H9 (cell line): Measurements from ENCODE around the gene AADAT. TPM values are rescaled to one million over a fixed set of nuclear protein-coding genes. Genes with fewer than 3 reads are reported as not detected.

Experiments used
- DNase-seq: peaks from one replicate; pipeline ENCODE4 v3.0.0-alpha.2; 2017
- H2AFZ ChIP-seq: one replicate; pipeline ENCODE4 v1.6.1; 2013; ENCODE audit warnings: mild to moderate bottlenecking, low read length, control low read depth, moderate library complexity
- H2AK5ac ChIP-seq: 2 replicates; pipeline ENCODE4 v1.6.1; 2013; ENCODE audit warnings: low read length, control low read depth, mixed read lengths; ENCODE audit not compliant: insufficient read length
- H2BK120ac ChIP-seq: one replicate; pipeline ENCODE4 v1.6.1; 2013; ENCODE audit warnings: low read depth, mild to moderate bottlenecking, low read length, control low read depth, inconsistent platforms; ENCODE audit not compliant: poor library complexity, severe bottlenecking
- H2BK12ac ChIP-seq: 2 replicates; pipeline ENCODE4 v1.6.1; 2013; ENCODE audit warnings: low read length, control low read depth, mixed read lengths, low read depth; ENCODE audit not compliant: insufficient read length
- H2BK15ac ChIP-seq: 2 replicates; pipeline ENCODE4 v1.6.1; 2013; ENCODE audit warnings: low read depth, low read length, control low read depth
- H2BK20ac ChIP-seq: one replicate; pipeline ENCODE4 v1.6.1; 2013; ENCODE audit warnings: low read depth, mild to moderate bottlenecking, low read length, control low read depth, inconsistent platforms; ENCODE audit not compliant: poor library complexity, severe bottlenecking
- H2BK5ac ChIP-seq: 2 replicates; pipeline ENCODE4 v1.6.1; 2013; ENCODE audit warnings: low read length, control low read depth, mixed read lengths; ENCODE audit not compliant: insufficient read length
- H3K14ac ChIP-seq: 2 replicates; pipeline ENCODE4 v1.6.1; 2013; ENCODE audit warnings: low read length, control low read depth; ENCODE audit not compliant: insufficient read depth
- H3K18ac ChIP-seq: 2 replicates; pipeline ENCODE4 v1.6.1; 2013; ENCODE audit warnings: low read depth, mild to moderate bottlenecking, mixed read lengths, low read length, control low read depth; ENCODE audit not compliant: insufficient read length
- H3K23ac ChIP-seq: 2 replicates; pipeline ENCODE4 v1.6.1; 2013; ENCODE audit warnings: low read length, control low read depth, mixed read lengths, low read depth; ENCODE audit not compliant: insufficient read length
- H3K23me2 ChIP-seq: 2 replicates; pipeline ENCODE4 v1.6.1; 2013; ENCODE audit warnings: low read depth, mild to moderate bottlenecking, mixed read lengths, low read length, control low read depth; ENCODE audit not compliant: insufficient read length, poor library complexity, severe bottlenecking
- H3K27ac ChIP-seq: 2 replicates; pipeline ENCODE4 v1.5.1; 2013; ENCODE audit warnings: low read length, control low read depth, mixed read lengths, low read depth; ENCODE audit not compliant: insufficient read length
- H3K27me3 ChIP-seq: 2 replicates; pipeline ENCODE4 v1.6.1; 2013; ENCODE audit warnings: low read length, control low read depth, inconsistent platforms; ENCODE audit not compliant: insufficient read depth
- H3K4ac ChIP-seq: 2 replicates; pipeline ENCODE4 v1.6.1; 2013; ENCODE audit warnings: low read depth, mild to moderate bottlenecking, control low read depth, inconsistent platforms, low read length, moderate library complexity
- H3K4me1 ChIP-seq: 2 replicates; pipeline ENCODE4 v1.6.1; 2013; ENCODE audit warnings: low read length, control low read depth, inconsistent platforms; ENCODE audit not compliant: insufficient read depth
- H3K4me2 ChIP-seq: 2 replicates; pipeline ENCODE4 v1.6.1; 2013; ENCODE audit warnings: low read length, control low read depth, mixed read lengths; ENCODE audit not compliant: insufficient read length, insufficient read depth
- H3K56ac ChIP-seq: 2 replicates; pipeline ENCODE4 v1.6.1; 2013; ENCODE audit warnings: low read depth, mild to moderate bottlenecking, mixed read lengths, low read length, control low read depth; ENCODE audit not compliant: insufficient read length
- H3K79me1 ChIP-seq: 2 replicates; pipeline ENCODE4 v1.6.1; 2013; ENCODE audit warnings: low read depth, mild to moderate bottlenecking, moderate library complexity, low read length, control low read depth, inconsistent platforms; ENCODE audit not compliant: insufficient read depth, poor library complexity, severe bottlenecking
- H3K79me2 ChIP-seq: 2 replicates; pipeline ENCODE4 v1.6.1; 2013; ENCODE audit warnings: low read length, control low read depth, inconsistent platforms; ENCODE audit not compliant: insufficient read depth
- H3K9ac ChIP-seq: 2 replicates; pipeline ENCODE4 v1.6.1; 2013; ENCODE audit warnings: low read length, control low read depth, mixed read lengths; ENCODE audit not compliant: insufficient read length; ENCODE audit errors: extremely low read depth
- H3K9me3 ChIP-seq: one replicate; pipeline ENCODE4 v1.6.1; 2013; ENCODE audit warnings: low read depth, low read length, inconsistent platforms; ENCODE audit not compliant: control insufficient read depth
- H3T11ph ChIP-seq: one replicate; pipeline ENCODE4 v1.6.1; 2013; ENCODE audit warnings: mild to moderate bottlenecking, low read length, control low read depth, inconsistent platforms
- H4K20me1 ChIP-seq: one replicate; pipeline ENCODE4 v1.6.1; 2013; ENCODE audit not compliant: control insufficient read depth, insufficient read length, insufficient read depth
- H4K5ac ChIP-seq: 2 replicates; pipeline ENCODE4 v1.6.1; 2013; ENCODE audit warnings: low read depth, mild to moderate bottlenecking, mixed read lengths, low read length, control low read depth; ENCODE audit not compliant: insufficient read length
- H4K8ac ChIP-seq: replicated peaks from 2 replicates; pipeline ENCODE4 v1.6.1; 2013; ENCODE audit warnings: low read length, control low read depth, mixed read lengths, low read depth; ENCODE audit not compliant: insufficient read length
- H4K91ac ChIP-seq: 2 replicates; pipeline ENCODE4 v1.6.1; 2013; ENCODE audit warnings: low read depth, mild to moderate bottlenecking, moderate library complexity, mixed read lengths, low read length, control low read depth; ENCODE audit not compliant: insufficient read length
- H3K27ac Mint-ChIP-seq, 3 experiments: 2 replicates in 2 of 3; 3 replicates in 1 of 3; pipeline ENCODE4 v1.8.0; 2020 to 2021; ENCODE audit warnings: mixed read lengths in 3 of 3, mild to moderate bottlenecking in 1 of 3, moderate library complexity in 1 of 3
- H3K27me3 Mint-ChIP-seq: 2 replicates; pipeline ENCODE4 v1.8.0; 2021; ENCODE audit warnings: low read depth, mild to moderate bottlenecking, moderate library complexity, mixed read lengths
- H3K36me3 Mint-ChIP-seq, 3 experiments: 2 replicates in 2 of 3; 3 replicates in 1 of 3; pipeline ENCODE4 v1.8.0; 2020 to 2021; ENCODE audit warnings: low read depth in 3 of 3, mixed read lengths in 3 of 3; ENCODE audit not compliant: insufficient read depth in 1 of 3
- H3K4me1 Mint-ChIP-seq, 2 experiments: 2 replicates each; pipeline ENCODE4 v1.8.0; 2020; ENCODE audit warnings: mixed read lengths in 2 of 2
- H3K4me3 Mint-ChIP-seq, 2 experiments: 2 replicates in 1 of 2; 3 replicates in 1 of 2; pipeline ENCODE4 v1.8.0; 2020 to 2021; ENCODE audit warnings: mild to moderate bottlenecking in 2 of 2, mixed read lengths in 2 of 2, moderate library complexity in 1 of 2
- H3K9me3 Mint-ChIP-seq, 2 experiments: 2 replicates in 1 of 2; 3 replicates in 1 of 2; pipeline ENCODE4 v1.8.0; 2020; ENCODE audit warnings: mild to moderate bottlenecking in 2 of 2, mixed read lengths in 2 of 2, moderate library complexity in 1 of 2
- WGBS: extraction: QIAGEN DNeasy Blood & Tissue Kit; methylation state at CpG from one replicate; pipeline ENCODE4 v1.1.7; 2013; ENCODE audit warnings: missing lambda C conversion rate, low lambda C conversion rate, mixed read lengths; ENCODE audit not compliant: insufficient read length; ENCODE audit errors: extremely low coverage; 5-methylcytosine and 5-hydroxymethylcytosine counted together
- total RNA-seq: library from RNA; stranded (reverse); gene quantifications from 2 replicates; pipeline ENCODE4 v1.2.1, GENCODE V29; 2021
- TF ChIP-seq, protein P1 (sequence below): fragments of 200-600 bp; sonication (generic); conservative IDR thresholded peaks from 3 replicates; pipeline ENCODE4 v1.8.0; 2021; ENCODE audit warnings: antibody characterized with exemption, mild to moderate bottlenecking

The AADAT gene
- total RNA-seq, 1 experiment from 2014 or later = 14.1 TPM

DNA sequence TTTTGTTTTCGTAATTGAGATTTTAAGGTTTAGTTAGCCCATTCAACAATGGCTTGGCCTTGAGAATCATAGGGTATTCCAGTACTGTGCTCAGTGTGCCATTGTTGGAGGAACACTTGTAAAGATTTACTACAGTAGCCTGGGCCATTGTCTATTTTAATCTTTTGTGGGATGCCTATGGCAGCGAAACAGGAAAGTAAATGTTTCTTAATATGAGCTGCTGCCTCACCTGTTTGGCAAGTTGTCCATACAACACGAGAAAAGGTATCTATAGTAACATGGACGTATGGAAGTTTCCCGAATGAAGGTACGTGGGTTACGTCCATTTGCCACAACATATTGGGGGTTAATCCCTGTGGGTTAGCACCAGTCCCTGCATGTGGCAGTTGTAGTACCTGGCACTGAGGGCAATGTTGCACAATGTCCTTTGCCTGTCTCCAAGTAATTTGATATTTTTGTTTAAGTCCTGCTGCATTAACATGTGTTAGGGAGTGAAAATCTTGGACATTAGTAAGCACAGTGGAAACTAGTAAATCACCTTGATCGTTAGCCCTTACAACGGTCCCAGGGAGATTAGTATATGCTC lies 38.6 kb upstream of the AADAT start:
- no peak for DNase-seq

More for the DNA sequence above, 38.6 kb upstream of the AADAT start:
- H4K91ac ChIP-seq = no peak overlapping the region
- H4K8ac ChIP-seq = no peak overlapping the region
- TF ChIP-seq, protein P1, sequence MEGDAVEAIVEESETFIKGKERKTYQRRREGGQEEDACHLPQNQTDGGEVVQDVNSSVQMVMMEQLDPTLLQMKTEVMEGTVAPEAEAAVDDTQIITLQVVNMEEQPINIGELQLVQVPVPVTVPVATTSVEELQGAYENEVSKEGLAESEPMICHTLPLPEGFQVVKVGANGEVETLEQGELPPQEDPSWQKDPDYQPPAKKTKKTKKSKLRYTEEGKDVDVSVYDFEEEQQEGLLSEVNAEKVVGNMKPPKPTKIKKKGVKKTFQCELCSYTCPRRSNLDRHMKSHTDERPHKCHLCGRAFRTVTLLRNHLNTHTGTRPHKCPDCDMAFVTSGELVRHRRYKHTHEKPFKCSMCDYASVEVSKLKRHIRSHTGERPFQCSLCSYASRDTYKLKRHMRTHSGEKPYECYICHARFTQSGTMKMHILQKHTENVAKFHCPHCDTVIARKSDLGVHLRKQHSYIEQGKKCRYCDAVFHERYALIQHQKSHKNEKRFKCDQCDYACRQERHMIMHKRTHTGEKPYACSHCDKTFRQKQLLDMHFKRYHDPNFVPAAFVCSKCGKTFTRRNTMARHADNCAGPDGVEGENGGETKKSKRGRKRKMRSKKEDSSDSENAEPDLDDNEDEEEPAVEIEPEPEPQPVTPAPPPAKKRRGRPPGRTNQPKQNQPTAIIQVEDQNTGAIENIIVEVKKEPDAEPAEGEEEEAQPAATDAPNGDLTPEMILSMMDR = no peak
- H2BK120ac ChIP-seq = no peak overlapping the region
- no peak overlapping the region for H2BK15ac ChIP-seq
- H3K18ac ChIP-seq = no peak overlapping the region
- H3K4me3 Mint-ChIP-seq = no peak overlapping the region
- H2BK12ac ChIP-seq = no peak overlapping the region
- no peaks in the 10 kb centered on the region for H3K27me3 ChIP-seq
- no peak overlapping the region for H2AFZ ChIP-seq
- H3K27ac ChIP-seq = no peak overlapping the region
- H3K4me2 ChIP-seq = no peak overlapping the region
- H3K9me3 ChIP-seq = peaks cover 14% of the 10 kb centered on the region
- H3K4ac ChIP-seq = no peak overlapping the region
- peaks cover 0 to 7% of the 10 kb centered on the region in 2 experiments; a peak in 2 of 4 replicates for H3K4me1 Mint-ChIP-seq
- H3T11ph ChIP-seq = no peak overlapping the region
- H3K56ac ChIP-seq = no peak overlapping the region
- no peak overlapping the region for H3K9ac ChIP-seq
- no peaks in the 10 kb centered on the region for H4K20me1 ChIP-seq
- no peaks in the 10 kb centered on the region for H3K79me2 ChIP-seq
- no peaks in the 10 kb centered on the region for H3K23me2 ChIP-seq
- no peak overlapping the region for H2BK20ac ChIP-seq
- no peak overlapping the region for H3K27ac Mint-ChIP-seq
- H2BK5ac ChIP-seq = no peak overlapping the region
- H4K5ac ChIP-seq = no peak overlapping the region
- no peak overlapping the region for H3K14ac ChIP-seq
- H2AK5ac ChIP-seq = no peak overlapping the region
- H3K79me1 ChIP-seq = no peaks in the 10 kb centered on the region
- no peak overlapping the region for H3K23ac ChIP-seq
- no CpG with 5 or more reads among the region's 9 CpGs for WGBS
- H3K9me3 Mint-ChIP-seq = peaks cover 28 to 45% of the 10 kb centered on the region in 2 experiments
- peaks cover 18 to 39% (median 26%) of the 10 kb centered on the region in 3 experiments for H3K36me3 Mint-ChIP-seq
- peaks cover 2% of the 10 kb centered on the region; the same call in 1 of the 2 replicates for H3K27me3 Mint-ChIP-seq
- no peaks in the 10 kb centered on the region for H3K4me1 ChIP-seq
